Measurements from ENCODE around the gene TOP2B. TPM values are rescaled to one million over a fixed set of nuclear protein-coding genes. Genes with fewer than 3 reads are reported as not detected.

TOP2B gene
- total RNA-seq, 1 donor = 49.5 TPM

DNA sequence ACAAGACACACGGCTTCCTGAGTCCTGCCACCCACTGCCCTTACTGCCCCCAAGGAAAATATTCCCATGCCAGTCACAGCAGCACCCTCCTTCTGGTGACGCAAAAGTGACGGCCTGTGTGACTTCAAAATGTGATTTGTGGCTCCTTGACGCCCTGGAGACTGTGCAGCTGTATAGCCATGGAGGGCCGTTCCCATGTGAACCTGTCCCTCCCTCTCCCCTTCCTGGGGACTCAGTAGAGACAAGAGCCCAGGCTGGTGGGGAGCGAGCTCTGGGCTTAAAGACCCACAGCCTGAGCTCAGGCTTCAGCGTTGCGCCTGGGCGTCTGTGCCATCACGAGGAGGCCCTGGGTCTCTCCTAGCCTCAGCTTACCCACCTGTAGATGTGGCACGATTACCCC lies 78.2 kb downstream of the TOP2B start:
- no peak for DNase-seq (ENCODE audit: low read depth in 2 of 3, low spot score in 2 of 3)

- no peak for DNase-seq (ENCODE audit: low read depth in 2 of 3, low spot score in 2 of 3)
Measured at GRCh38 chr3:25586167-25586505, 78.6 kb downstream of the TOP2B start.

DNA sequence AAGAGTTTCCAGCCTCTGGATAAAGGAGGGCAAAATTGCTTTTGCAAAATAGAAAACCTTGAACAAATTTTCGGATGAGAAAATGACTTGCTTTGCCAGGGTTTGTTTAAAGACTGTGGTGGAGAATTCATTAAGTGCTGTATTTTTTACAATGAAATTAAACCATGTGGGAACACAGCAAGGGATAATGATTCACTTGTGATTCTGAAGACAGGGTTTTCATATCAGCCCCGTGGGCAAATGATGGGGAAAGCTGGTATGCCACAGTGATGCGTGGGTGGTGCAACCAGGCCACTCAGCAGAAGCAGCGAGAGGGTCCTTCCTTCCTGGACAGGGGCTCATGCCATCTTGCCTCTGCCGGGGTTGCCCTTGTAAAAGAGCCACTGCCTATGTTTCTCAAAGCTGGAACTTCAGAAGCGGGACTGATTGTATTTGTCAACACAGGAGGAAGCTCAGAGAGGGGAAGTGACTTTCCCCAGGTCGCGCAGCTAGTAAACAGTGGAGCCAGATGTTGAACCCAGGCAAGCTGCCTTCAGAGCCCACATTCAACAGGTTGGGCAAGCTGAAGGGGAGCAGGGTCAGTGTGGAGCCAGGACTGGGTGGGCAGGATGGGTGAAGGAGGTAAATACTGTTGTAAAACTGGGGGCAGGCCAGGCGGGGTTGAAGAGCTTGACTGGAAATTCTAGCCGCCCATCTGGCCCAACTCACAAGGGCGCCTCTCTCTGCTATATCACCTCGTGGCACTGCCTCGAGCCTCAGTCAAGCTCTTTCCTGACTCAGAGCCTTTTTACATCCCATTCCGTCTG lies 79.1 kb downstream of the TOP2B start:
- DNase-seq (ENCODE audit: low read depth in 2 of 3, low spot score in 2 of 3) = no peak

DNA sequence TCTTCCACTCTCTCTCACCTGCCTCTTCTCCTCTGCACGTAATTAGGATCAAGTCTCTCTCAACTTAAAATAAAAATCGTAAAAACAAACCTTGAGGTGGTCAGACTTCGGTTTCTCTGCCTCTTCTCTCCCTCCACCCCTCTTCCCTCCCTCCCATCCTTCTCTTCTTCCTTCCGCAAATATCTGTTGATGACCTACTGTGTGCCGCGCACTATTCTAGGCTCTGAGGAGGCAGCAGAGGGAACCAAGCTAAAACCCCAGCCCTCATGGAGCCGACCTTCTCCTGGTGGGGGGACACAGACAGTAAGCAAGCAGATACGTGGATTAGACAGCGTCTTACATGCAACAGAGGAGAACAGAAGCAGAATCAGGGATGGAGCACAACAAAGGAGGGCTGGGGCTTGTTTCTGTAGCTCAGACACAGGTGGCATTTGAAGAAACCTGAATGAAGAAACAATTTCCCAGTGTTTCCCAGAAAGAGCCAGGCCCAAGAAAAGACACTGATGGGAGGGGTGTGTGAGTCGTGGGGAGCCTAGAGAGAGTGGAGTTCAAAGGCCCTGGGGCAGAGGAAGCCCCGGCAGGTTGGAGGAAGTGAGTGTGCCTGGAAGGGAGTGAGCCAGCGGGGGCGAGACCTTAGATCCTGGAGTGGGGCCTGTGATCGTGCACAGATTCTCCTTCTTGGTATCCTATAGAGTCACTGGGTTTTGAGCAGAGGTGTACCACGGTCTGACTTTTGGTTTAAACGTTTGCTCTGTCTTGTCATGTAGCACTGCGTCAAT lies 80.5 kb downstream of the TOP2B start:
- no peak for DNase-seq (ENCODE audit: low read depth in 2 of 3, low spot score in 2 of 3)

DNA sequence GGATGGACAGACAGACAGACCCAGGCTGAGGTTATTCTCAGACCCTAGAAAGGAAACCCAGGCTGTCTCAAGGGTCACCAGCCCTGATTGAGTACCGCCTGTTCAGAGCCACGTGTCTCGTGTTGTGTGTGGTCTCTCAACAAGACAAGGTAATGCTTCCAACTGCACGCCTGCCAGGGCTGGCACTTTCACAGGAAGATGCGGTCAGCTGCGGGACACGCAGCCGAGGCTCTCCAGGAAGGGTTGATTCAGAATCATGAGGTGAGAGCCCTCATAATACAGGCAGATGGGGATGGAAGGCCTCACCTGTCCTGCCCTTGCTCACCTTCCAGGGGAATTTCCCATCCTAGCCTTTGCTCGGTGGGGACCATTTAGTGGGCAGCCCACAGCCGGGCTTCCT lies 81.4 kb downstream of the TOP2B start:
- DNase-seq (ENCODE audit: low read depth in 2 of 3, low spot score in 2 of 3) = no peak

- no peak for DNase-seq (ENCODE audit: low read depth in 2 of 3, low spot score in 2 of 3)
Measured at GRCh38 chr3:25582242-25582641, 82.5 kb downstream of the TOP2B start.

GRCh38 chr3:25581823-25582222 lies 82.9 kb downstream of the TOP2B start:
- no peak for DNase-seq (ENCODE audit: low read depth in 2 of 3, low spot score in 2 of 3)

GRCh38 chr3:25581335-25581734 lies 83.4 kb downstream of the TOP2B start:
- DNase-seq (ENCODE audit: low read depth in 2 of 3, low spot score in 2 of 3) = no peak

DNA sequence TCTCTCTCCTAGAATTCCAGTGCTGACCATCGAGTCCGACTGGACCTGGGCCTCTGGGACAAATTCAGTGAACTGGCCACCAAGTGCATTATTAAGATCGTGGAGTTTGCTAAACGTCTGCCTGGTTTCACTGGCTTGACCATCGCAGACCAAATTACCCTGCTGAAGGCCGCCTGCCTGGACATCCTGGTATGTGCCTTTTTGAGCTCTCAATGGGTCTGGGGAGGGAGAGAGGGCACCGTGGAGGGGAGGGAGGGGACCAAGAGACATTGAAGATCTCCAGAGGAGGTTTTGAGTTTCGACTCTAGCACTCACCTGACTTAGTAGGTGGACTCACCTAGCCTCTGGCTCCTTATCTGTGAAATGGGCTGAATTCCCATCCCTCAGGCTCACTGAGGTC lies 84.2 kb downstream of the TOP2B start:
- DNase-seq (ENCODE audit: low read depth in 2 of 3, low spot score in 2 of 3) = no peak

DNA sequence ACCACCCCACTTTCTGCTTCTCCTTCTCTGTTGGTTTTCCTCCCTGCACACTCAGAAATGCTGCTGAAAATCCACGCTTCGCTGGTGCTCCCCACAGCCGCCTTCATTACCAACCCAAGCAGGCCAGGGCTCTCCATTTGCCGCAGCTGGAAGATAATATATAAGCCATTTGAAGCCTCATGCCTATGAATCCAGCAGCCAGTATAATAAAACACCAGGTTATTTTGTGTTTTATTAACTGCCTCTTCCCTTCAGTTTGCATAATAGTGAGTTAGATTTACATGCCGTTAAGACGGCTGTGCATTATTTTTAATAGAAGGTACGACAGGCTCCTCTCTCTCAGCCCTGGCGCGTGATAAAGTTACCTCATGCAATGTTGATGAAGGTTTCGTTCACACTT lies 86.6 kb downstream of the TOP2B start:
- no peak for DNase-seq (ENCODE audit: low read depth in 2 of 3, low spot score in 2 of 3)

DNA sequence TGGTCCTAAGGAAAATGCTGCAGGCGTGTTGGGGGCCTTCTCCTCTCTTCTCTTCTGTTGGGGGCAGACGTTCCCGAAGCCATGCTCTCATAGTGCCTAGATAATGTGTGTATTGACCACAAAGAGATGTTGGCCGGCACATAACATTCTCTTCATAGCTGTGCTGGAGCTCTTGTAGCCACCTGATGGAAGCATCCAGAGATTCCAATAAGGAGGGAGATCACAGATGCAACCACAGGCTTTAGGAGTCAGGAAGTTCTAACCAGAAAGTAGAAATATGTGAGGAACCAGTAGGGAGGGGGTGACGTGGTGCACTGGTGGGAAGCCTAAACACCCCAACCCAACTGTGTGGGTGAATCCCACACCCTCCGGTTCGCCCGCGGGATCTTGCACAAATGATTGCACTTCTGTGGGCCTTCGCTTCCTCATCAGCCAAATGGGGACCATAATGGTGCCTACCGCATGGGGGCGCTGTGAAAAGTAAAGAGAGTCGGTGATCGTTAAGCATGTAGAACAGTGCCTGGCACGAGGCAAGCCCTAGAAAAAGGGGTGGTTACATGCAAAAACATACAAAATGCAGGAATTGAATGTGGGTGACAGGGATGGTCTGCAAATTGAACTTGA lies 87.8 kb downstream of the TOP2B start:
- DNase-seq (ENCODE audit: low read depth in 2 of 3, low spot score in 2 of 3) = no peak

- DNase-seq (ENCODE audit: low read depth in 2 of 3, low spot score in 2 of 3) = no peak
Measured at GRCh38 chr3:25576146-25576545, 88.6 kb downstream of the TOP2B start.

DNA sequence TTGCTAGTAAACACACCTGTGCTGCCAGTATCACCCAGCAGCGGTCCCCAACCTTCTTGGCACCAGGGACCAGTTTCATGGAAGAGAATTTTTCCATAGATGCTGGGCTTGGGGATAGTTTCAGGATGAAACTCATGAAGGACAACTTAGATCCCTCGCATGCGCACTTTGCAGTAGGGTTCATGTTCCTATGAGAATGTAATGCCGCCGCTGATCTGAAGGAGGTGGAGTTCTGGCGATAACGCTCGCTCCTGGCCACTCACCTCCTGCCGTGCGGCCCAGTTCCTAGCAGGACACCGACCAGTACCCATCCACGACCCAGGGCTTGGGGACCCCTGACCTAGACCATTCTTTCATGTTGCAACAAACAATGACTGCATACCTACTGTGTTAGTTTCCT lies 89.7 kb downstream of the TOP2B start:
- DNase-seq (ENCODE audit: low read depth in 2 of 3, low spot score in 2 of 3) = no peak

DNA sequence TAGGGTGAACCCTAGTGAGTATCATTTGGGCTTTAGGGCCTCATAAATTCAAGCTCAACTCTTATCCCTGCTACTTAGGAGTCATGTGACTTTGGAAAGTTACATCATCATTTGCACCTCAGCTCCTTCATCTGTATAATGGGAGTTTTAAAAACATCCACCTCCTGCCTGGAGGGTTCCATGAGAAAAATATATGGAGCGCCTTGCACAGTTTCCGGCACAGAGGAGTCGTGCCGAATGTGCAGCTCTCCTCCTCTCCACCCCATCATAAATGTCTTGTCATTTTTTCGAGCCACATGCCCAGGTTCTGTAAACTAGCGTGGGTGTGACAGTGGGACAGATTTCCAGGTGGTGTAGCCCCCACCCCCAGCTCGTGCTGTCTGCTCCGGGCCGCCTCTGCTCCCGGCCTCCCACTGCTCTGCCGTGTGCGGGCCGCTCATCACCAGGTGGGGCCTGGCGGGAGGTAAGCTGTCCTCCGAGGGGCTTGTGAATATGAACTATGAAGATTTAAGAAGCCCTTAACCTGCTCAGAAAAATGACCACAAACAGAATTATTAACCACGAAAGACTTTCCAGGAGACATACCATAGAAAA lies 90.4 kb downstream of the TOP2B start:
- DNase-seq (ENCODE audit: low read depth in 2 of 3, low spot score in 2 of 3) = no peak

GRCh38 chr3:25573386-25574171 lies 91.1 kb downstream of the TOP2B start:
- no peak for DNase-seq (ENCODE audit: low read depth in 2 of 3, low spot score in 2 of 3)

DNA sequence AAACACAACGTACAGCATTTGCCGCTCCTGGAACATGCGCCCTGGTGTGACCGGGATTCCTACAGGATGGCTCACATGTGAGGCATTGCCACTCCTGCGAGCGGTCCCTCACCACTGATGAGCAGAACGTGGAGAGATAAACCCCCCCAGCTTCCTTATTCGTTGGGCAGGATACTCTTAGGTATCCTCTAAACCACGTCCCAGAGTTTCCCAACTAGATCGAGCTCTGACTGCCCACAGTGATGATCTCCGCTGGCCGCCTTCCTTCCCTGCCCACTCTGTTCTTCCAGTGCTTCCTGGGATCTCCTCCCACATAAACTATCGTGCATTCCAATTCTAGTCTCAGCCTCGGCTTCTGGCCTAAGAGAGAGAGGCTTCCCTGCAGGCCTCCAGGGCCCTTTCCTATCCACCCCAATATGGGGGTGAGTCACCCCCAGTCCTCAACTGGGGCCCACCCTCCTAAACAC lies 91.8 kb downstream of the TOP2B start:
- no peak for DNase-seq (ENCODE audit: low read depth in 2 of 3, low spot score in 2 of 3)

DNA sequence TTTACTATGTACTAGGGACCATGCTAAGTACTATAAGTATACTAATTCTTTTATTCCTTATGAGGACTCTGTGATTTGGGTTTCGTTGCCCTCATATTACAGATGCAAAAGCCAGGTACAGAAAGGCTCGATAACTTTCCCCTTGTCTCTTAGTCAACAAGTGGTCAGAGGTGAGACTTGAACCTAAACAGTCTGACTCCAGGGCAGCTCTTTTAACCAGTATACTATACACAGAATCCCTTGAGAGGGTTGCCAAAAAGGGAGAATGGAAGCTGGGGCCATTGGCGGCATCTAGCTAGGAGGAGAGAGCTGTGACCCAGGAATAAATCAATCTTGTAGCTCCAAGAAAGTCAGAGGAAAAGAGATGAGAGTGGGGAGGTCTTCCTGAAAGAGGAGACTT lies 92.4 kb downstream of the TOP2B start:
- DNase-seq (ENCODE audit: low read depth in 2 of 3, low spot score in 2 of 3) = no peak

DNA sequence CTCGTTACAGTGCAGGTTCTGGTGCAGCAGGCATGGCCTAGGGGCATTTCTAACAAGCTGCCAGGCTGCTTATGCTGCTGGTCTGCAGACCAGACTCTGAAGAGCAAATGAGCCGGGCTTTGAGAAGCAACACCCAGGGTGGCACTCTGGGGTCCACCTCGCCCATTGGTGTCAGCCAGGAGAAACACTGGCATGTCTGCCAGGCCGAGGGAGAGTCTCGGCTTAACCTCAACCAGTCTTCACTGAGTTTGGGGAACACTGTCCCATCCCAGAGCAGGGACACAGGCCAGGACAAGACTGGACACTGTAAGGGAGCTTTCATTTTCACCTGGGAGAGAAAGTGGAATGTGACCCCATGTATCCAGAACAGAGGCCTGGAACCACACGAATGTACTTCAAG lies 93.4 kb downstream of the TOP2B start:
- no peak for DNase-seq (ENCODE audit: low read depth in 2 of 3, low spot score in 2 of 3)

DNA sequence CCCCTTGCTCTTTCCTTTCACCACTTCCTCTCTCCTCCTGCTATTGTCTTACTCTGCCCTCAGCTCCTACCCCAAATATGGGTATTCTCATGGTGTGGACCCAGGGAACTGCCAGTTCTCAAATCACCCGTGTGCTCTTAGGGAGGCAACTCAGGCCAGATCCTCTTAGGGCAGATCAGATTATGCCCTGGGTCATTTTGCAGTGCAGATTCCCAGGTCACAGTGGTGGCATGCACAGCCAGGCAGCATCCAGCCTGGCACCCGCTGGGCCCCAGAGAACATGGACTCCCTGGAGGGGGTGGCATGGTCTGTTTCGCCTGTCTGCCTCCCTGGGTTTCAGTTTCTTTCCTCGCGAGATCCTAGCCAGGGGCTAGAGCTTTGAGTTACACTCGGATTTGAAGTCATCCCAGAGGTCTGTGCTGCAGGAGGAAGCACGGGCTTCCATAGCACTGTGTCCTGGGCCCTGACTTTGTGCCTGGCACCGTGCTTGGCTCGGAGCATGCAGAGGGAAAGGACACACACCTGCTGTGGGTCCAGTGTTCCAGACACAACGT lies 96.1 kb downstream of the TOP2B start:
- DNase-seq (ENCODE audit: low read depth in 2 of 3, low spot score in 2 of 3) = no peak

DNA sequence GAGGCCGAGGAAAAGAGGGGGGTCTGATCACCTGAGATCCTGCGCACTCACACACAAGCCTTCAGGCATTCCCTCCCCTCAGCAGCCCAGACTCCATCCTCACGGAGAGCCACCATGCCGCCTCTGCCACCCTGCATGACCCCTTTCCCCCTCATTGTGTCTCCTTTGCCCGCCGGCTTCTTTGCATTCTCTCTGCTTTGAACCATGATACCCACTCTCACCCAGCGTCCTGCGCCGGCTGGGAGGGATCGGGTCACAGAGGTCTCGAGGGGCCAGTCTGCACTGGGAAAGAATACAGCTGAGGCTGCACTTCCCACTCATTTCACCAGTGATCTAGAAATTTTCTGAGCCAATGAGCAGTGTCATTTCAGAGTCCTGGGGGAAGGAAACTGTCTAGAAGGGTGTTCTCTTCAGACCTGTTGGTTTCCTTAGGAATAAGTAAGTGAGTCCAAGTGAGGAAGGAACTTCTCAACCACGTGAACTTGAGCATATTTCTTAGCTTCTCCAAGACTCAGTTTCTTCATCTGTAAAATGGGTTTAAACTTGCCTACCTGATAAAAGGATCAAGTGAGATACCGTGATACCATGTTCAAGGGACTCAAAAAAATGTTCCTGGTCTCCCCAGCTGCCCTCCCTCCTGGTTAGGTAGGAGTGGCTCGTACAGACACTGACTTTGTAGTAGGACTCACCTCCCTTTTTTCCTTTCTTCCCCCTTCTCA lies 96.7 kb downstream of the TOP2B start:
- DNase-seq (ENCODE audit: low read depth in 2 of 3, low spot score in 2 of 3) = no peak
